ENCODE data around the gene GIT2.

DNA sequence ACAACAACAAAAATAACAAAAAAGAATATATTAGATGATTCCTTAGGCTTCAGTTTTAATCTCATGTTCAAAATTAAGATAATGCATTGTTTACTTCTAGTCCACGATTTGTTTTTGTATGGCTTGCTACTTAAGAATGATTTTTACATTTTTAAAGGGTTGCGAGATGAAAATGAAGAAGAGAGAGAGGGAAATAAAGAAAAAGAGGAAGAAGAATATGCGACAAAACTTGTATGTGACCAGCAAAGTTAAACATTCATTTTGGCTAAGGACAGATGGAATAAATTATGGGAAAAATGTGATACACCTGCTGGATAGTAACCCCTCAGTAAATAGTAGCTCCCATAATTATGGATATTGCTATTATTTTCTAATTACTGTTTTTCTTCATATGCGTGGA, 1.2 kb upstream of the GIT2 start:
- TF ChIP-seq, protein P1, sequence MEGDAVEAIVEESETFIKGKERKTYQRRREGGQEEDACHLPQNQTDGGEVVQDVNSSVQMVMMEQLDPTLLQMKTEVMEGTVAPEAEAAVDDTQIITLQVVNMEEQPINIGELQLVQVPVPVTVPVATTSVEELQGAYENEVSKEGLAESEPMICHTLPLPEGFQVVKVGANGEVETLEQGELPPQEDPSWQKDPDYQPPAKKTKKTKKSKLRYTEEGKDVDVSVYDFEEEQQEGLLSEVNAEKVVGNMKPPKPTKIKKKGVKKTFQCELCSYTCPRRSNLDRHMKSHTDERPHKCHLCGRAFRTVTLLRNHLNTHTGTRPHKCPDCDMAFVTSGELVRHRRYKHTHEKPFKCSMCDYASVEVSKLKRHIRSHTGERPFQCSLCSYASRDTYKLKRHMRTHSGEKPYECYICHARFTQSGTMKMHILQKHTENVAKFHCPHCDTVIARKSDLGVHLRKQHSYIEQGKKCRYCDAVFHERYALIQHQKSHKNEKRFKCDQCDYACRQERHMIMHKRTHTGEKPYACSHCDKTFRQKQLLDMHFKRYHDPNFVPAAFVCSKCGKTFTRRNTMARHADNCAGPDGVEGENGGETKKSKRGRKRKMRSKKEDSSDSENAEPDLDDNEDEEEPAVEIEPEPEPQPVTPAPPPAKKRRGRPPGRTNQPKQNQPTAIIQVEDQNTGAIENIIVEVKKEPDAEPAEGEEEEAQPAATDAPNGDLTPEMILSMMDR (IDR thresholded peaks at IDR 0.05; ENCODE audit: low read depth, low read length, poor library complexity, severe bottlenecking): no peak
- no peak for TF ChIP-seq EZH2phosphoT487 (IDR thresholded peaks at IDR 0.05; ENCODE audit: borderline replicate concordance, low read length)
